HCT116 (cell line): ENCODE results near the gene FST. TPM values are rescaled to one million over a fixed set of nuclear protein-coding genes. Genes with fewer than 3 reads are reported as not detected.
A peak's percentile ranks its signal among the peaks of the same experiment; 100 is the strongest.

Experiments used
- ATAC-seq: fragments of 200-7000 bp; cut with Tn5 transposase; 2 replicates; pipeline ENCODE4 v1.9.1; 2020; ENCODE audit warnings: mild to moderate bottlenecking, moderate library complexity
- Bru-seq: library from RNA; stranded (reverse); fragments of 400-500 nt; gene quantifications from one replicate; lab custom pipeline; 2021; lab: Mats Ljungman, UMichigan
- BruChase-seq, 2 experiments: library from RNA; stranded (reverse); fragments of 400-500 nt; gene quantifications; one replicate each; lab custom pipeline; 2021; lab: Mats Ljungman, UMichigan
- BruUV-seq: library from RNA; stranded (reverse); fragments of 400-500 nt; replicated peaks from 2 replicates; lab custom pipeline; 2021; lab: Mats Ljungman, UMichigan
- CTCF ChIA-PET: fragments of 300-600 bp; sonication (Branson Sonifier 250); formaldehyde crosslinking; loops from one replicate; lab custom pipeline; 2021; ENCODE audit warnings: antibody characterized with exemption; lab: Charles Lee
- POLR2A ChIA-PET: fragments of 300-600, 350-600 bp; sonication (Branson Sonifier 250); formaldehyde crosslinking; loops from one replicate; lab custom pipeline; 2021; ENCODE audit warnings: antibody characterized with exemption; lab: Charles Lee
- RAD21 ChIA-PET, 2 experiments: fragments of 300-600 bp; sonication (Branson Sonifier 250); formaldehyde crosslinking; loops; one replicate each; lab custom pipeline; 2023; ENCODE audit warnings: low total read pairs in 2 of 2; ENCODE audit not compliant: uncharacterized antibody in 2 of 2, unreplicated experiment in 2 of 2, low non-redundant PET in 1 of 2; lab: Charles Lee
- DNase-seq: peaks from one replicate; pipeline ENCODE4 v3.0.0-alpha.2; 2010; ENCODE audit warnings: low read depth, low spot score
- H2AFZ ChIP-seq: fragments of 200-600 bp; shearing (Covaris generic), sonication (generic); 2 replicates; pipeline ENCODE4 v1.6.1; 2017; ENCODE audit warnings: low read depth, mixed run types, mixed read lengths, antibody characterized with exemption, low read length; ENCODE audit not compliant: poor library complexity, severe bottlenecking
- H3K27ac ChIP-seq: 2 replicates; pipeline ENCODE4 v1.5.1; 2012; ENCODE audit warnings: low read depth, low read length
- H3K27me3 ChIP-seq: fragments of 200-600 bp; sonication (generic); 2 replicates; pipeline ENCODE4 v1.6.1; 2016; ENCODE audit warnings: mixed run types, low read length, mixed read lengths; ENCODE audit not compliant: insufficient read depth
- H3K36me3 ChIP-seq, 2 experiments: fragments of 200-500 bp in 1 of 2; fragments of 200-600 bp in 1 of 2; sonication (Bioruptor generic) in 1 of 2; sonication (generic) in 1 of 2; 2 replicates each; pipeline versions ENCODE4 v1.5.1 to v1.6.1; 2014 to 2016; ENCODE audit warnings: low read length in 2 of 2, inconsistent platforms in 1 of 2, mixed read lengths in 1 of 2, mixed run types in 1 of 2; ENCODE audit not compliant: insufficient read depth in 2 of 2, control insufficient read depth in 1 of 2
- H3K4me1 ChIP-seq, 2 experiments: fragments of 200-600 bp in 1 of 2; sonication (generic) in 1 of 2; 2 replicates each; pipeline versions ENCODE4 v1.5.1 to v1.6.1; 2012 to 2017; ENCODE audit warnings: low read length in 2 of 2, inconsistent platforms in 1 of 2, mild to moderate bottlenecking in 1 of 2, mixed read lengths in 1 of 2, mixed run types in 1 of 2, moderate library complexity in 1 of 2; ENCODE audit not compliant: insufficient read depth in 2 of 2, control insufficient read depth in 1 of 2
- H3K4me2 ChIP-seq: fragments of 200-600 bp; sonication (generic); 2 replicates; pipeline ENCODE4 v1.6.1; 2017; ENCODE audit warnings: mixed run types, low read length, mixed read lengths
- H3K4me3 ChIP-seq, 2 experiments: fragments of 200-600 bp in 1 of 2; sonication (generic) in 1 of 2; replicated peaks in 1 of 2; 2 replicates each; pipeline ENCODE4 v1.5.1; 2011 to 2016; ENCODE audit warnings: low read length in 2 of 2, control low read depth in 1 of 2, low read depth in 1 of 2, mild to moderate bottlenecking in 1 of 2, mixed read lengths in 1 of 2, mixed run types in 1 of 2
- H3K79me2 ChIP-seq: fragments of 200-600 bp; sonication (generic); 2 replicates; pipeline ENCODE4 v1.6.1; 2017; ENCODE audit warnings: mild to moderate bottlenecking, mixed run types, low read length, moderate library complexity, mixed read lengths; ENCODE audit not compliant: insufficient read depth
- H3K9ac ChIP-seq: fragments of 200-600 bp; sonication (generic); 2 replicates; pipeline ENCODE4 v1.6.1; 2016; ENCODE audit warnings: low read length, mixed read lengths
- H3K9me2 ChIP-seq: fragments of 200-600 bp; sonication (generic), shearing (Covaris generic); 2 replicates; pipeline ENCODE4 v1.6.1; 2017; ENCODE audit warnings: mixed run types, mild to moderate bottlenecking, moderate library complexity; ENCODE audit not compliant: insufficient read depth
- H3K9me3 ChIP-seq, 2 experiments: fragments of 200-500 bp in 1 of 2; fragments of 200-600 bp in 1 of 2; sonication (Bioruptor generic) in 1 of 2; sonication (generic) in 1 of 2; 2 replicates each; pipeline ENCODE4 v1.6.1; 2014 to 2017; ENCODE audit warnings: low read length in 2 of 2, mixed read lengths in 2 of 2, inconsistent platforms in 1 of 2, low read depth in 1 of 2, mild to moderate bottlenecking in 1 of 2, mixed run types in 1 of 2, moderate library complexity in 1 of 2; ENCODE audit not compliant: control insufficient read depth in 1 of 2, insufficient read depth in 1 of 2
- H4K20me1 ChIP-seq: fragments of 200-600 bp; sonication (generic), shearing (Covaris generic); 2 replicates; pipeline ENCODE4 v1.6.1; 2017; ENCODE audit warnings: mixed run types, mild to moderate bottlenecking, moderate library complexity; ENCODE audit not compliant: insufficient read depth
- ATF3 ChIP-seq: IDR thresholded peaks from 2 replicates; pipeline ENCODE4 v1.6.1; 2012
- CEBPB ChIP-seq: IDR thresholded peaks from 2 replicates; pipeline ENCODE4 v1.6.1; 2012; ENCODE audit warnings: low read depth
- CTCF ChIP-seq, 3 experiments: fragments of 200-600 bp in 1 of 3; sonication (generic) in 1 of 3; IDR thresholded peaks in 2 of 3; conservative IDR thresholded peaks in 1 of 3; 2 replicates each; pipeline ENCODE4 v1.5.1; 2012 to 2017; ENCODE audit warnings: low read depth in 2 of 3, low read length in 2 of 3, antibody characterized with exemption in 1 of 3, borderline replicate concordance in 1 of 3, control low read depth in 1 of 3, mild to moderate bottlenecking in 1 of 3, mixed read lengths in 1 of 3, mixed run types in 1 of 3, moderate library complexity in 1 of 3; ENCODE audit not compliant: insufficient read depth in 1 of 3
- ELF1 ChIP-seq: IDR thresholded peaks from 2 replicates; pipeline ENCODE4 v1.6.1; 2012; ENCODE audit warnings: low read depth, borderline replicate concordance
- JUND ChIP-seq: IDR thresholded peaks from 2 replicates; pipeline ENCODE4 v1.6.1; 2012
- MAX ChIP-seq: IDR thresholded peaks from 2 replicates; pipeline ENCODE4 v1.6.1; 2012
- RAD21 ChIP-seq: IDR thresholded peaks from 2 replicates; pipeline ENCODE4 v1.6.1; 2012; ENCODE audit warnings: low read depth, mild to moderate bottlenecking
- SP1 ChIP-seq: IDR thresholded peaks from 2 replicates; pipeline ENCODE4 v1.6.1; 2012; ENCODE audit warnings: low read depth
- SRF ChIP-seq: IDR thresholded peaks from 2 replicates; pipeline ENCODE4 v1.6.1; 2012; ENCODE audit warnings: low read depth
- TCF7L2 ChIP-seq: IDR thresholded peaks from 2 replicates; pipeline ENCODE4 v1.7.0; 2011; ENCODE audit warnings: borderline replicate concordance, inconsistent platforms; ENCODE audit not compliant: insufficient read depth, insufficient read length; ENCODE audit errors: extremely low read depth
- ZBTB33 ChIP-seq: IDR thresholded peaks from 2 replicates; pipeline ENCODE4 v1.6.1; 2011; ENCODE audit warnings: mild to moderate bottlenecking, low read length, moderate library complexity; ENCODE audit not compliant: insufficient replicate concordance; ENCODE audit errors: extremely low read depth
- ZNF274 ChIP-seq: fragments of 200-500 bp; sonication (Bioruptor generic); IDR thresholded peaks from 2 replicates; pipeline ENCODE4 v1.6.1; 2014; ENCODE audit warnings: mild to moderate bottlenecking, low read depth, low read length, inconsistent platforms
- intact Hi-C: fragments of 100-400 bp; cut with micrococcal nuclease; formaldehyde crosslinking; loops from 2 replicates; pipeline ENCODE4 v1.10.0; 2022
- long read RNA-seq: library from polyadenylated mRNA; unstranded; transcript quantifications from one replicate; pipeline ENCODE4 v2.0.0, GENCODE V29; 2021; ENCODE audit not compliant: unreplicated experiment
- polyA plus RNA-seq: library from polyadenylated mRNA; unstranded; fragments of >200 nt; gene quantifications from 2 replicates; pipeline ENCODE4 v1.2.1, GENCODE V29; 2012; ENCODE audit warnings: missing spikeins
- total RNA-seq: library from RNA; stranded (reverse); gene quantifications from one replicate; pipeline ENCODE4 v1.2.1, GENCODE V29; 2021; ENCODE audit not compliant: unreplicated experiment

FST gene
- total RNA-seq (0.34 TPM), Bru-seq, nascent RNA (percentile 21 among the genes with signal in this experiment), BruChase-seq, experiment 1, labeled RNA remaining after a 6-hour chase (percentile 32 among the genes with signal in this experiment), BruChase-seq, experiment 2, labeled RNA remaining after a 2-hour chase (percentile 36 among the genes with signal in this experiment)
- polyA plus RNA-seq, result 0.07 and 0.22 TPM in 2 replicates
- long read RNA-seq, result 0 reads

GRCh38 chr5:53480416-53481158 is at the start of gene FST:
Gene FST, plus strand, starts transcription at chr5:53480629. Its CDS starts 163 bp downstream, at chr5:53480792.
- CTCF ChIA-PET, result no interaction called here
- peaks cover 0 to 31% of the 10 kb centered on the region in 2 experiments; a peak in 3 of 4 replicates for H3K4me1 ChIP-seq
- no peak within 1 kb of the TSS for H3K27ac ChIP-seq
- peak within 1 kb of the TSS; percentile 87 for H3K4me2 ChIP-seq
- no TSS peak for BruUV-seq
- no peaks in the 10 kb centered on the region for H3K79me2 ChIP-seq
- no peak for DNase-seq
- H2AFZ ChIP-seq, result peak within 1 kb of the TSS; percentile 86
- TF ChIP-seq MAX (no peak), ZNF274 (no peak), ELF1 (no peak), ZBTB33 (no peak), SRF (no peak), CTCF (IDR thresholded peaks at IDR 0.05 in 2 of 3, conservative IDR thresholded peaks at IDR 0.05 in 1 of 3; ENCODE audit: borderline replicate concordance in 1 of 3, insufficient read depth in 1 of 3, low read depth in 2 of 3, low read length in 2 of 3) (no peak), TCF7L2 (no peak), ATF3 (no peak), SP1 (no peak), RAD21 (no peak), CEBPB (no peak), JUND (no peak)
- TF ChIP-seq, all 23 proteins: peak for 0
- Histone ChIP-seq H3K36me3 (no peaks in the 10 kb centered on the region), H3K27me3 (peaks cover 13% of the 10 kb centered on the region; the same call in 1 of the 2 replicates), H4K20me1 (no peaks in the 10 kb centered on the region), H3K9me3 (no peaks in the 10 kb centered on the region), H3K4me3 (peak within 1 kb of the TSS; percentile 53 to 59), H3K9me2 (no peaks in the 10 kb centered on the region), H3K9ac (no peak within 1 kb of the TSS)
- intact Hi-C loops, result loop anchor here (10.0 kb wide), 1 partner anchor 514 kb away; no protein-coding TSS in a partner anchor
- no peak for ATAC-seq
- POLR2A ChIA-PET, result interaction anchor here (1.4 kb wide), 1 partner anchor 10 kb away, joined by 3 read pairs; no protein-coding TSS in a partner anchor
- RAD21 ChIA-PET, result no interaction called here
